HG02623 (cell line): ENCODE data around the gene GLIPR1L2.
"Not testable (repeated sequence)": the region's sequence is repeated elsewhere in the genome, so short reads cannot be mapped to it uniquely, and the experiment has no call there.

Source experiments
- ATAC-seq: cut with Tn5 transposase; IDR thresholded peaks from one replicate; pipeline ENCODE4 v1.9.1; 2021; ENCODE audit warnings: moderate library complexity; ENCODE audit not compliant: unreplicated experiment

The GLIPR1L2 gene

DNA sequence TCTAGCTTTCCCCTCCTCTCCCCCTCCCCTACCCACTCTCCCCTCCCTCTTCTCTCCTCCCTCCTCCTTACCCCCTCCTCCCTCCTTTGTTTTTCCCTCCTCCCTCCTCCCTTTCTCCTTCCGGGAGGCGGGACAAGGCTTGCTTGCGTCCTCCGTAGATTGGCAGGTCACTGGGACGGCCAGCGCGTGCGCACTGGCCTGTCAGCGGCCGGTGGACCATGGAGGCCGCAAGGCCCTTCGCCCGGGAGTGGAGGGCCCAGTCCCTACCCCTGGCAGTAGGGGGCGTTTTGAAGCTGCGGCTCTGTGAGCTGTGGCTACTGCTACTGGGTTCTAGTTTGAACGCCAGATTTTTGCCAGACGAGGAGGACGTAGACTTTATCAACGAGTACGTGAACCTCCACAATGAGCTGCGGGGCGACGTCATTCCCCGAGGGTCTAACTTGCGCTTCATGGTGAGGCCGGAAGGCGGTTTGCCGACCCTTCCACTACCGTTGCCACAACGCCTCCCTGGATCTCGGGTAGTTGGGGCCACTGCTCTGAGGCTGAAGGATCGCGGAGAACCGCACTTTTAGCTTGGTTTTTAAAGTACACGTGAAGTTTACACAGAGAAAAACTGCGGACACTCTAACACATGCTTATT is at the start of gene GLIPR1L2:
Gene GLIPR1L2 (plus strand): TSS at position 191 of the 640 bp plus-strand sequence. CDS start 28 bp downstream, at position 219.
- peak; percentile 95 for ATAC-seq

DNA sequence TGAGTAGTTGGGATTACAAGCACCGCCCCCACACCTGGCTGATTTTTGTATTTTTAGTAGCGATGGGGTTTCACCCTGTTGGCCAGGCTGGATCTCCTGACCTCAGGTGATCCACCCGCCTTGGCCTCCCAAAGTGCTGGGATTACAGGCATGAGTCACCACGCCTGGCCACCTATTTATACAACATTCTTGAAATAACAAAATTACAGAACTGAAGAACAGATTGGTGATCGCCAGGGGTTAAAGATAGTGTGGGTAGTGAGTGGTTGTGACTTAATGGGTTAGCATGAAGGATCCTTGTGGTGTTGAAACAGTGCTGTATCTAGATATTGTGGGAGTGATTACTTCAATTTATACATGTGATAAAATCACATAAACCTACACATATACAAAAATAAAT is 49.0 kb upstream of the GLIPR1L2 start:
- no peak for ATAC-seq

DNA sequence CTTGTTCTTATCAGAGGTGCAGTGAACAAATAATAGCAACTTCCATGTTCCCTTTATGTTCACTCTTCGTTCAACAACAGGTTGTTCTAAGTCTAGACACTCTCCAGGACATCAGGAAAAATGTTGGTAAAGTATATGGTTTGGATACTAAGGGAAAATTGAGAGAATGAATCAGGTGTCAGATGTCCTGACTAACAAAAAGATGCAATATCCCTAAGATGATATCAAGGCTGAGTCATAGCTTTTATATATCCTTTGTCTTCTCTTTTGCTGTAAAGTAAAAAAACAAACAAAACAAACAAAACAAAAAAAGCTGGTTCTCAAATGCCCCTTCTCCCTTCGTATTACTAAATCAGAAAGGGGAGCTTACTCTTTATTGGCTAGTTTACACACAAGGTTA is 45.4 kb upstream of the GLIPR1L2 start:
- no peak for ATAC-seq

DNA sequence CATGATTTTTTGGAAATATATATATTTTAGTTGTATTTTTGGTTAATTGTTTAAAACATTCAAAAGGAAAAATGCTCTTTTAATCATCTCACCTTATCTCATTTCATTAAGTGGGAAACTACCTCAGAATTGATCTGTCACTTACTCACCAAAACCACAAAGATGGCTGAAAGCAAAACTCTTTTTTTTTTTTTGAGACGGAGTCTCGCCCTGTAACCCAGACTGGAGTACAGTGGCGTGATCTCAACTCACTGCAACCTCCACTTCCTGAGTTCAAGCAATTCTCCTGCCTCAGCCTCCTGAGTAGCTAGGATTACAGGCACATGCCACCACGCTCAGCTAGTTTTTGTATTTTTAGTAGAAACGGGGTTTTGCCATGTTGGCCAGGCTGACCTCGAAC is 44.7 kb upstream of the GLIPR1L2 start:
- not testable (repeated sequence) for ATAC-seq

DNA sequence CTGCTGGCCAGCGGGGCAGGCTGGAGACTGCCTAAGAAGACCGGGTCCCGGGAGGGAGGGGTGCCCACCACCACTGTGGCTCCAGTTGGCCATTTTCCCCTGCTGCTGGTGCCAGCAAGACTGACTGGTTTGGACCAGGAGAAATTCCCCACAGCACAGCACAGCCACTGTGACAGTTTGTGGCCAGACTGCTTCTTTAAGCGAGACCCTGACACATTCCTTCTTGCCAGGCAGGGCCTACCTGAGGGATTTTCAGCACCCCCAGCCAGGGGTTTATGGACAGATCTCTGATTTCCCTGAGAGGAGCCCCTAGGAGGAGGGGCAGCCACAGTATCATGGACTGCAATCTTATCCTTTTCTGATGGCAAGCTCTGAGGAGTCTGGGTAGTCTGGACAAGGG is 40.9 kb upstream of the GLIPR1L2 start:
- ATAC-seq, result no peak

DNA sequence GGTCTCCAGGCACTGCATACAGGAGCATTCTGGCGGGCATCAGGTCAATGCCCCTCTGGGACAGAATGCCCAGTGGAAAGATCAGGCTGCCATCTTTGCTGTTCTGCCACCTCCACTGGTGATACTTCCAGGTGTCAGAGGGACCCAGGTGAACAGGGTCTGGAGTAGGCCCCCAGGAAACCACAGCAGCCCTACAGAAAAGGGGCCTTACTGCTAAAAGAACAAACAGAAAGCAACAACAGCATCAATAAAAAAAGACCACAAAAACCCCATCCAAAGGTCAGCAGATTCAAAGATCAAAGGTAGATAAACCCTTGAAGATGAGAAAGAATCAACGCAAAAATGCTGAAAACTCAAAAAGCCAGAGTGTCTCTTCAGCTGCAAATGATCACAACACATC is 40.5 kb upstream of the GLIPR1L2 start:
- no peak for ATAC-seq

DNA sequence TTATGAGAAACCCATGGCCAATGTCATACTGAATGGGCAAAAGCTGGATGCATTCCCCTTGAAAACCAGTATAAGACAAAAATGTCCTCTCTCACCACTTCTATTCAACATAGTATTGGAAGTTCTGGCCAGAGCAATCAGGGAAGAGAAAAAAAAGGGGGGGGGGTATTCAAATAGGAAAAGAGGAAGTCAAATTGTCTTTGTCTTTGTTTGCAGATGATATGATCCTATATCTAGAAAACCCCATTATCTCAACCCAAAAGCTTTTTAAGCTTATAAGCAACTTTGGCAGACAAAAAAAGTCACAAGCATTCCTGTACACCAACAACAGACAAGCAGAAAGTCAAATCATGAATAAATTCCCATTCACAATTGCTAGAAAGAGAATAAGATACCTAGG is 36.9 kb upstream of the GLIPR1L2 start:
- ATAC-seq, result no peak

DNA sequence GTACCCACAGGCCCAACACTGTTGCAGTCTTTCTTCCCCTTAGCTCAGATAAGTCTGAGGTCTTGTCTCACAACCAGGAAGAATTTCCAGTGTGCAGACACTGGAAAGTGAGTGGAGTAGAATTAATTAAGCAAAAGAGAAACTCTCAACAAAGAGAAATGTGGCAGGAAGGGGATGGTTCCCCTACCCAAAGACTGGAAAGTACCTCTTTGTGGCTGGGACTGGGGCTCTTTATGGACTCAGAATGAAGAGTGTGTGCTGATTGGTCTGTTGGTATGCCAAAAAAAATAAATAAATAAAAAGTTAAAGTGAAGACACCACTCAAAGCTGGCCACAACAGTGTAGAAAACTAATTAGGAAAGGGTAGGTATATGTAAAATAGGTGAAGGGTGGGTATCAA is 30.0 kb upstream of the GLIPR1L2 start:
- ATAC-seq, result no peak

DNA sequence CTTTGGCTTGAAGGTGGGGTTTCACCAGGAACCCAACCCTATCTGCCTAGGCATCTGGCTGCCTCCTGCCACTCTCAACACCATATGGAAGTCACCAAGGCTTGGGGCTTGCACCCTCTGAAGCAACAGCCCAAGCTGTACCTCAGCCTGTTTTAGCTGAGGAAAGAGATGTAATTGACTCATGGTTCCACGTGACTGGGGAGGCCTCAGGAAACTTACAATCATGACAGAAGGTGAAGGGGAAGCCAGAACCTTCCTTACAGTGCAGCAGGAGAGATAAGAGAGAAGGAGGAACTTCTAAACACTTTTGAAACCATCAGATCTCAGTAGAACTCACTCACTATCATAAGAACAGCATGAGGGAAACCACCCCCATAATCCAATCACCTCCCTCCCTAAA is 29.5 kb upstream of the GLIPR1L2 start:
- ATAC-seq, result no peak

DNA sequence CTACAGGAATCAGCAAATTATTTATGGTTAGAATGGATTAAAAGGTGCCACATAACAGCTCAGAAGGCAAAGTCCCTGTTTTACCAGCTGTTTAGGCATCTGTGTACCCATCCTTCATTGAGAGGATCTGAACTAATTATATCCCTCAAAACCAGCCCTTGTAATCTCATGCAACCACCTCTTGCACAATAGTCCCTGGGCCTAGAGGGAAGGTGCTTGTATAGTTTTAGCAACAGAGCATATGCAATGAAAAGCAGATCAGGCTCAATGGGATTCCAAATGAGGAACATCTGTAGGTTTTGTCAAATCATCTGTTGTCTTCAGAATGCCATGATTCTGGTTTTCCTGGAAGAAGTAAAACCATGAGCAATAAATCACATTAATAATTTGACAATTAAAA is 26.0 kb upstream of the GLIPR1L2 start:
- no peak for ATAC-seq

DNA sequence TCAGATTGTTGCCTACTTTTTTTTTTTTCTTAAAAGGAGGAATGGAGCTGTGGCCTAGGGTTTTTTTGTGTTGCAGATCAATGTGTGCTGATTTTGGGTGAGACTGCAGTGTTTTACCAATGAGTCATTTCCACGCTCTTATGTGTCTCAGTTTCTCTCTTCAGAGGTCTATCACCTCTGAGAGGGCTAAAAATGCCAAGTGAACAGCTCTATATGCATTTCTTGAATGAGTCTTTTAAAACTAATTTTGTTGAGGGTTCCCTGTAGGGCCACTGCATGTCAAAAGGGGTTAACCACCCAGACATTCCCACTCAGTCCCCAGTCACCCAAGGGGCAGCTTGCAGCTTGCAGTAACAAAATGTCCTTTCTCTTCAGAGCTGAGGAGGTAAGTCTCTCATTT is 24.3 kb upstream of the GLIPR1L2 start:
- peak; percentile 58 for ATAC-seq

DNA sequence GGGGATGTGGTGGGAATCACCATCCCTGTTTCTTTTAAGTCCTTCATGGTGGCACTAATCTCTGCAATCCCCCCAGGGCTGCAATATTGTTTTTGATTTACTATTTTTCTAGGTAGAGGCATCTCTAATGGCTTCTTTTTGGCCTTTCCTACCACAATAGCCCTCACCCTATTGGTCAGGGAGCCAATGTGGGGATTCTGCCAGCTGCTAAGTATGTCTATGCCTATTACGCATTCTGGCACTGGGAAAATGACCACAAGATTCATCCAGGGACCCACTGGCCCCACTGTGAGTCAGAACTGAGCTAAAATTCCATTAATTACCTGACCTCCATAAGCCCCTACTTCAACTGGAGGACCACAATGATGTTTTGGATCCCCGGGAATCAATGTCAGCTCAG is 15.9 kb upstream of the GLIPR1L2 start:
- no peak for ATAC-seq

DNA sequence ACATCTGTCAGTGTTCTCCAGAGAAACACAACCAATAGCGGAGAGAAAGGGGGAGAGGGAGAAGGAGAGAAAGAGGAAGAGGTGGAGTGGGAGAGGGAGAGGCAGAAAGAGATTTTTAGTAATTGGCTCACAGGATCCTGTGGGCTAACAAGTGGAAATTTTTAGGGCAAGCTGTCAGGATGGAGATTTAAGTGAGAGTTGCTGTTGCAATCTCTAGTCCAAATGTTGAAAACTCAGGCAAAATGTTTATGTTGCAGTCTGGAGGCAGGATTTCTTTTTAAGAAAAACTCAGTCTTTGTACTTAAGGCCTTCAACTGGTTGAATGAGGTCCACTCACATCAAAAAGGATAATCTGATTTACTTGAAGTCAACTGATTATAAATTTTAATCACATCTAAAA is 12.5 kb upstream of the GLIPR1L2 start:
- ATAC-seq, result no peak

DNA sequence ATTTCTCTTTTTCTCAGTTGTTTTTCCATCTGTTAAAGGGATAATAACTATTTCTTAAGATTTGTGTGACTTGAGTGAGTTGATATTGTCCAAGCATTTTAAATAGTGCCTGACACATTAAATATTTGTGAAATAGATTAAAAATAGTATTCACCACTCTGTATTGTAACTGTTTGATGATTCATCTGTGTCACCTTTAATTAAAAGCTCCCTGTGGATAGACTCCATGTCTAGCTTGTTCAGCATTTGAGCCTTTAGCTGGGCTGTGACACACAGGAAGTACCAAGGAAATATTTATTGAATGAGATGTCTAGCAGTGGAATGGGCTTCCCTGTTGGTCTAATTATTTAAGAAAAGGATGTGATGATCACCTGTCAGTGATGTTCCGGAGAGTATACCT is 1.8 kb upstream of the GLIPR1L2 start:
- no peak for ATAC-seq

DNA sequence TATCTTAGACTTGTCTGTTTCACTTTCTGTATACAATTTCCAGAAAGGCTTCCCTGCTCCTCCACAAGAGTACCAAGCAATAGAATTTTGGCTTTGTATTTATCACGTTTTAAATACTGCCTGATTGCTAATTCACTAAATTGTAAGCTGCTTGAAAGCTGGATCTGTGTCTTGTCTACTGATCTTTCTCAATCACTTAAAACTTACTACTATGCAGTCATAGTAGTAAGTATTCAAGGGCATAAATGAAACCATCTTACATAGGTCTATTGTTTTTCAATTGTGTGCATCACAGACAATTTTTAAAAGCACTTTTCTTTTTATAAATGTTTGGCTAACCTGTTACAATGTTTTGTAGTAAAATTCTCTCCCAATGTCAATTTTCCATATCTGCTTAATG is 1.2 kb upstream of the GLIPR1L2 start:
- ATAC-seq, result no peak

DNA sequence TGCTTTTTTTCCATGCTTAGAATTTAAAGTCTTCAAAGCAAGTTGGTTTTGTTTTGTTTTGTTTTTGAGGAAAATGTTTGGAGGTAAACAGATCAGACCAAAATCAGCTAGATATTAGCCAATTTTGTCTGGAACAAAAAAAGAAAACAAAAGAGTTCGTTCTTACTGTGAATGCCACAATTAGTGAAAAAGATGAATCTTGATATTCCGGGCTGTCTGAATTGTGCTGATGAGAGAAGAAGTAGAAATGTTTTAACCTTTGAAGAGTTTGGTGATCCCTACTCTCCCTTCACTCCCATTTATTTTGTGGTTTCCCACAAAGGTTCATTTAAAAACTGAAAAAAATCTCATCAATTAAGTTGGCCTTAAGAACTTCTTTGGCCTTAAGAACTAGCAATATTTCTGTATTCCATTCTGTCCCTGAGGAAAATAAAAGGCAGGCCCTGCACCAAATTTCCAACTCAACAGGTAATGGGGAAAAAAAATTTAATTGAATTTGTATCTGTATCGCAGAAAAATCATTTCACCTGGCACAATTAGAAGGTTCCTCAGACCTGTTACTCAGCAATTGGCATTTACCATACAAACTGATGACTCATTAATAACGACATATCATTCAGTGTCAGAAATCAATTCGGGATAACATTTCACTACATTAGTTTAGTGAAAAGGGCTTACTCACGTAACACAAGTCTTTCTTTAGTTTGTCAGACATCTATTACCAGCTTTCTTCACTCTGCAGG is 562 bp upstream of the GLIPR1L2 start:
- ATAC-seq, result no peak

DNA sequence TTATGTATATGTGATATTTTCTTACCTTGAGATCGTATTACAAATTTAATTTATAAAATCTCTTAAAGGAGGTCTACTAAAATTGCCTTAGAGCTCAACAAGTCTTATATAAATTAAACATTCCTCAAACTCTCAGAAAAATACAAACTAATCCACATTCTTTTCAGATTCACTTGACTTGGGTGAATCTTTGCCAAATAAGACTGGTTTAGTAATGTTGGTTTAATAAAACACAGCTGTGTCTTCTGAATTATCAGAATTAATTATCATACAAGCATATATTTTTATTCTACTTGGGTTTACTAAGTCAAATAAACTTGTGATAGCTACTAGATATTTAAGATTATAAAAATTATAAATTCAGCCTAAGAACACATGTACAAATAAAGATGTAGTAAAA is 13.3 kb downstream of the GLIPR1L2 start:
- ATAC-seq, result no peak

DNA sequence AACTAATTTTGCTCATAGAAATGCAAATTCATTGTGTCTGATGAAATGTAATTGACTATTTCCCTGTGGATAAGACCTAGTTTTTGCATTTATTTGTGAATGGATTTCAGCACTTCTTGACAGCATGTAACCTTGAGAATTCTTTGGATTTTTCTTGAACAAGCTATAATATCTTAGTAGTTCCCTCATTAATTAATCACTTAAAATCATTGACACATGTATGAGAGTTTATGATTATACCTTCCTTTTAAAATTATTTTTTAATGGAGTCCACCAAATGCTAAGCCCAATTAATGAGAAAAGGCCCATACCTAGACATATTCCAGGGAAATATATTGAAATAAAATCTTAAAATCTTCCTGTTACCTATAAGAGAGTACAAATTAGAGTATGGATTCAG is 16.8 kb downstream of the GLIPR1L2 start:
- ATAC-seq, result no peak

DNA sequence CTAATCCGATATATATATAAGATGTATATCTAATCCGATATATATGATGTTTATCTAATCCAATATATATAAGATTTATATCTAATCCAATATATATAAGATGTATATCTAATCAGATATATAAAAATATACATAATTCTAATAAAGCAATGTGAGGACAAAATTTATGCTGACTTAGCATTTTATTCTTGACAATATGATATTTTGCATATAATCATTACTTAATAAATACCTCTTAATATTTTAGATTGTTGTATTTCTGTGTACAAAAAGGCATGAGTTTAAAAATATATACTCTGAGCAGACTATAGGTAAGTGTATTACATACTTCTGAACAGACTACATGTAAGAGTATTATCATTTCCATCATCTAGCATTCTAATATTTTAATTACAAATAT is 18.9 kb downstream of the GLIPR1L2 start:
- no peak for ATAC-seq

DNA sequence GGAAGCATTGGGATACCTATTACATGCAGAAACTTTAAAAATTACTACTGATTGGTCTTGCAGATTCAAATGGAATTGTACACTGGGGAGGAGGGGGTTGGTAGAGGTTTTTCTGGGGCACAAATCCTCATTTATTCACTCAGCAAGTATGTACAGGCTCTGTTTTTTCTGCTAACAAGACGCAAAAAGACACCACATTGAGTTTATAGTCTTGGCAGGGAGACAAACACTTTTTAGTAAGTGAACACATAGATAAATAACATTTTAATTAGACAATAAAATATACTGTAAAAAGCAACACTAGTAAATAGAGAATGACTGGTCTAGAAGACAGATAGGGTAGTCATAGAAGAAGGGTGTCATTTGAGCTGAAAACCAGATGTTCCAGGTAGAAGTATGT is 23.8 kb downstream of the GLIPR1L2 start:
- no peak for ATAC-seq

DNA sequence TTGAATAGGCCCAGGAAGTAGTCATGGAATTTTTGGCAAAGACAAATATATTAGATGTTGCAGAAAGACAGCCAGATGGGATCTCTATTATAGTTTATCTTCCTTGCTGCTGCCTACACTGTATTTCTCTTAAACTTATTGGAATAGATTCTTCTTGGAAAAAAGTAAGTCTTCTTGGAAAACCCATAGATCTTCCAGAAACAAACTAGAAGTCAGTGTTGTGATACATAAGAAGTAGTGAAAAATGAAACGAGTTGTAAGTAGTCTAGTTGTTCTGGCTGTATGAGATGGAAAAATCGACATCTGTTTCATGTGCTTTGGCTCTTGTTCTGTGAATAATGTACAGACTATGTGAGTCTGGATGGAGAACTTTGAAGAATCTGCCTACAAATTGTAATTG is 29.0 kb downstream of the GLIPR1L2 start:
- ATAC-seq, result no peak

DNA sequence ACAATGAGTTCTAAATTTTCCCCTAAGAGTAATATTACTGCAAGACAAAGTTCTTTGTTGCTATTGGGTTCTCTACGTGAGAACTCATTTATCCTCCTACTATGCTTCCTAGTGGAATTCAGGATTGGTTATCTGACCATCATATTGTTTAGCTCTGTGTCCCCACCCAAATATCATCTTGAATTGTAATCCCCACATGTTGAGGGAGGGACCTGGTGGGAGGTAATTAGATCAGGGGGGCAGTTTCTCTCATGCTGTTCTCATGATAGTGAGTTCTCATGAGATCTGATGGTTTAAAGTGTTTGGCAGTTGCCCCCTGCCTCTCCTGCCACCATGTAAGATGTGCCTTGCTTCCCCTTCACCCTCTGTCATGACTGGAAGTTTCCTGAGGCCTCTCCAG is 36.6 kb downstream of the GLIPR1L2 start:
- no peak for ATAC-seq

DNA sequence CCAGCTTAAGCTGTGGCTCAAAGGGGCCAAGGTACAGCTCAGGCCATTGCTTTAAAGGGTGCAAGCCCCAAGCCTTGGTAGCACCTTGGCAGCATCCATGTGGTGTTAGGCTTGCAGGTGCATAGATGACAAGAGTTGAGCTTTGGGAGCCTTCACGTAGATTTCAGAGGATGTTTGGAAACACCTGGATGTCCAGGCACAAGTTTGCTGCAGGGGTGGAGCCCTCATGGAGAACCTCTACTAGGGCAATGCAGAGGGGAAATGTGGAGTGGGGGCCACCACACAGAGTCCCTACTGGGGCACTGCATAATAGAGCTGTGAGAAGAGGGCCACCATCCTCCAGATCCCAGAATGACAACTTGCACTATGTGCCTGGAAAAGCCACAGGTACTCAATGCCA is 37.9 kb downstream of the GLIPR1L2 start:
- no peak for ATAC-seq
